Panc1 (cell line): ENCODE data around the gene KLC1. TPM values are rescaled to one million over a fixed set of nuclear protein-coding genes. Genes with fewer than 3 reads are reported as not detected.

Source experiments
- ATAC-seq: fragments of 200-7000 bp; cut with Tn5 transposase; 2 replicates; pipeline ENCODE4 v1.9.1; 2020; ENCODE audit warnings: mild to moderate bottlenecking, moderate library complexity
- BruUV-seq: library from RNA; stranded (reverse); fragments of 400-500 nt; replicated peaks from 2 replicates; lab custom pipeline; 2021; lab: Mats Ljungman, UMichigan
- CTCF ChIA-PET: fragments of 300-600 bp; sonication (Branson Sonifier 250); formaldehyde crosslinking; loops from one replicate; lab custom pipeline; 2022; ENCODE audit warnings: antibody characterized with exemption; lab: Charles Lee
- POLR2A ChIA-PET: fragments of 300-600 bp; sonication (Branson Sonifier 250); formaldehyde crosslinking; loops from one replicate; lab custom pipeline; 2022; ENCODE audit warnings: antibody characterized with exemption; lab: Charles Lee
- DNase-seq: peaks from one replicate; pipeline ENCODE4 v3.0.0-alpha.2; 2010; ENCODE audit warnings: low read depth, low spot score
- H3K27ac ChIP-seq: 2 replicates; pipeline ENCODE4 v1.5.1; 2011; ENCODE audit warnings: mild to moderate bottlenecking, low read length, inconsistent platforms
- H3K27me3 ChIP-seq: fragments of 200-500 bp; sonication (Bioruptor generic); 2 replicates; pipeline ENCODE4 v1.6.0; 2014; ENCODE audit warnings: low read length, inconsistent platforms; ENCODE audit not compliant: control insufficient read depth, insufficient read depth
- H3K36me3 ChIP-seq: fragments of 200-500 bp; sonication (Bioruptor generic); 2 replicates; pipeline ENCODE4 v1.5.1; 2014; ENCODE audit warnings: inconsistent platforms, mild to moderate bottlenecking, low read length, moderate library complexity; ENCODE audit not compliant: control insufficient read depth, insufficient read depth
- H3K4me1 ChIP-seq: 2 replicates; pipeline ENCODE4 v1.5.1; 2011; ENCODE audit warnings: inconsistent platforms, mild to moderate bottlenecking, low read length, moderate library complexity; ENCODE audit not compliant: control insufficient read depth, insufficient read depth
- H3K4me3 ChIP-seq, 2 experiments: 2 replicates each; pipeline ENCODE4 v1.5.1; 2011 to 2012; ENCODE audit warnings: low read depth in 2 of 2, low read length in 2 of 2, mild to moderate bottlenecking in 2 of 2, inconsistent platforms in 1 of 2, moderate library complexity in 1 of 2
- H3K9me3 ChIP-seq: fragments of 200-500 bp; sonication (Bioruptor generic); 2 replicates; pipeline ENCODE4 v1.5.1; 2014; ENCODE audit warnings: low read depth, mild to moderate bottlenecking, inconsistent platforms, low read length, moderate library complexity; ENCODE audit not compliant: control insufficient read depth, insufficient read depth
- POLR2AphosphoS5 ChIP-seq: IDR thresholded peaks from 2 replicates; pipeline ENCODE4 v1.6.1; 2012; ENCODE audit warnings: mild to moderate bottlenecking, low read depth, low read length, moderate library complexity
- SIN3A ChIP-seq: IDR thresholded peaks from 2 replicates; pipeline ENCODE4 v1.6.1; 2012; ENCODE audit warnings: low read depth, mild to moderate bottlenecking, low read length, moderate library complexity, borderline replicate concordance; ENCODE audit not compliant: insufficient read depth
- TCF7L2 ChIP-seq: IDR thresholded peaks from 2 replicates; pipeline ENCODE4 v1.6.1; 2011; ENCODE audit warnings: mild to moderate bottlenecking, low read depth, low read length, inconsistent platforms
- in situ Hi-C: cut with HindIII; loops from 2 replicates; pipeline ENCODE4 v1.10.0; 2016; ENCODE audit warnings: low sequenced_read_pairs, low pct_unique_long_range_greater_than_20kb
- intact Hi-C: fragments of 100-400 bp; cut with micrococcal nuclease; formaldehyde crosslinking; loops from one replicate; pipeline ENCODE4 v1.10.0; 2022; ENCODE audit not compliant: unreplicated experiment
- total RNA-seq: library from RNA; stranded (reverse); gene quantifications from one replicate; pipeline ENCODE4 v1.2.1, GENCODE V29; 2021; ENCODE audit not compliant: unreplicated experiment
- TF ChIP-seq, protein P1 (sequence below), 2 experiments: IDR thresholded peaks; 2 replicates each; pipeline ENCODE4 v1.6.1; 2011 to 2012; ENCODE audit warnings: low read depth in 2 of 2, control low read depth in 1 of 2, low read length in 1 of 2, mild to moderate bottlenecking in 1 of 2, moderate library complexity in 1 of 2; ENCODE audit not compliant: insufficient read depth in 1 of 2
- TF ChIP-seq, protein P2 (sequence below): fragments of 450-650 bp; IDR thresholded peaks from 2 replicates; pipeline ENCODE4 v1.5.1; 2017; ENCODE audit warnings: mild to moderate bottlenecking

Gene KLC1
- total RNA-seq, 1 experiment from 2014 or later: 98.0 TPM

DNA sequence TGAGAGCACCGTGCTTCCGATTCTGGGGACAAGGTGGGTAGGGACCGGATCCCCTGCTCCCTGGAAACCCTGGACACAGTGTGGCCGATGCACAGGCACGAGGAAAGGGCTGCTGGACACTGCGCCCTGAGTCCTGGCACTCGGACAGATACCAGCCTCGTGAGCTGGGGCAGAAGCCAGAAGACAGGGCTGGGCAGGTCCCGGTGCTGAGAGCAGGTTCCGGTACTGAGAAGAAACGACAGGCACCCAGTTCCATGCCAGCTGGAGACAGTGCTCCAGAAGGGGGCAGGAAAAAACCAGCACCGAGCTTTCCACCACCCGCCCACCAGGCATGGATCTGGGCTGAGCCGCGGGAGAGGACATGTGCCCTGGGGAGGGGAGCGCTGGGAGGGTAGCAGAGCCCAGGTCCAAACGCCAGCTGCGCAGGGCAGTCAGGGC lies 79.8 kb downstream of the KLC1 start:
- TF ChIP-seq TCF7L2: no peak
- TF ChIP-seq SIN3A: no peak
- TF ChIP-seq, protein P1, sequence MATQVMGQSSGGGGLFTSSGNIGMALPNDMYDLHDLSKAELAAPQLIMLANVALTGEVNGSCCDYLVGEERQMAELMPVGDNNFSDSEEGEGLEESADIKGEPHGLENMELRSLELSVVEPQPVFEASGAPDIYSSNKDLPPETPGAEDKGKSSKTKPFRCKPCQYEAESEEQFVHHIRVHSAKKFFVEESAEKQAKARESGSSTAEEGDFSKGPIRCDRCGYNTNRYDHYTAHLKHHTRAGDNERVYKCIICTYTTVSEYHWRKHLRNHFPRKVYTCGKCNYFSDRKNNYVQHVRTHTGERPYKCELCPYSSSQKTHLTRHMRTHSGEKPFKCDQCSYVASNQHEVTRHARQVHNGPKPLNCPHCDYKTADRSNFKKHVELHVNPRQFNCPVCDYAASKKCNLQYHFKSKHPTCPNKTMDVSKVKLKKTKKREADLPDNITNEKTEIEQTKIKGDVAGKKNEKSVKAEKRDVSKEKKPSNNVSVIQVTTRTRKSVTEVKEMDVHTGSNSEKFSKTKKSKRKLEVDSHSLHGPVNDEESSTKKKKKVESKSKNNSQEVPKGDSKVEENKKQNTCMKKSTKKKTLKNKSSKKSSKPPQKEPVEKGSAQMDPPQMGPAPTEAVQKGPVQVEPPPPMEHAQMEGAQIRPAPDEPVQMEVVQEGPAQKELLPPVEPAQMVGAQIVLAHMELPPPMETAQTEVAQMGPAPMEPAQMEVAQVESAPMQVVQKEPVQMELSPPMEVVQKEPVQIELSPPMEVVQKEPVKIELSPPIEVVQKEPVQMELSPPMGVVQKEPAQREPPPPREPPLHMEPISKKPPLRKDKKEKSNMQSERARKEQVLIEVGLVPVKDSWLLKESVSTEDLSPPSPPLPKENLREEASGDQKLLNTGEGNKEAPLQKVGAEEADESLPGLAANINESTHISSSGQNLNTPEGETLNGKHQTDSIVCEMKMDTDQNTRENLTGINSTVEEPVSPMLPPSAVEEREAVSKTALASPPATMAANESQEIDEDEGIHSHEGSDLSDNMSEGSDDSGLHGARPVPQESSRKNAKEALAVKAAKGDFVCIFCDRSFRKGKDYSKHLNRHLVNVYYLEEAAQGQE (IDR thresholded peaks at IDR 0.05; ENCODE audit: insufficient read depth in 1 of 2, low read depth in 2 of 2, low read length in 1 of 2): no peak
- TF ChIP-seq POLR2AphosphoS5: no peak
- TF ChIP-seq, protein P2, sequence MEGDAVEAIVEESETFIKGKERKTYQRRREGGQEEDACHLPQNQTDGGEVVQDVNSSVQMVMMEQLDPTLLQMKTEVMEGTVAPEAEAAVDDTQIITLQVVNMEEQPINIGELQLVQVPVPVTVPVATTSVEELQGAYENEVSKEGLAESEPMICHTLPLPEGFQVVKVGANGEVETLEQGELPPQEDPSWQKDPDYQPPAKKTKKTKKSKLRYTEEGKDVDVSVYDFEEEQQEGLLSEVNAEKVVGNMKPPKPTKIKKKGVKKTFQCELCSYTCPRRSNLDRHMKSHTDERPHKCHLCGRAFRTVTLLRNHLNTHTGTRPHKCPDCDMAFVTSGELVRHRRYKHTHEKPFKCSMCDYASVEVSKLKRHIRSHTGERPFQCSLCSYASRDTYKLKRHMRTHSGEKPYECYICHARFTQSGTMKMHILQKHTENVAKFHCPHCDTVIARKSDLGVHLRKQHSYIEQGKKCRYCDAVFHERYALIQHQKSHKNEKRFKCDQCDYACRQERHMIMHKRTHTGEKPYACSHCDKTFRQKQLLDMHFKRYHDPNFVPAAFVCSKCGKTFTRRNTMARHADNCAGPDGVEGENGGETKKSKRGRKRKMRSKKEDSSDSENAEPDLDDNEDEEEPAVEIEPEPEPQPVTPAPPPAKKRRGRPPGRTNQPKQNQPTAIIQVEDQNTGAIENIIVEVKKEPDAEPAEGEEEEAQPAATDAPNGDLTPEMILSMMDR: no peak
- intact Hi-C loops: no loop called here

DNA sequence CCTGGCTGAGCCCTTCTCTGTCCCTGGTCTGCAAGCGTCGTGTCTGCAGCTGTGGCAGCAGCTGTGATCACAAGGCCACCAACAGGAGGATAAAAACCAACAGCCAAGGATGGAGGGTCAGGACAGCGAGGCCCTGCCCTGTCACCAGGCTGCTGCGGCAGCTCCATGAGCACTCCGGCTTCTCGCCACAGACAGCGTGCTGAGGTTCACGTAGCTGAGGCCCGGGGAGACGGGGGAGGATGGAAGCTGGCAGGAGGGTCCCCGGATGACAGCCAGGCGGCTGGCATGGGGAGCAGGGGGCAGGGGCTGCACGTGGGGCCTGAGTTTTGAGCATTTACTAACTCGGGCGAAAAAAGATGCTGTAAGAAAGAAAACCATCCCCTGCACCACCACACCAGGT lies 80.8 kb downstream of the KLC1 start:
- no TSS peak for BruUV-seq
- Histone ChIP-seq H3K9me3 (no peaks in the 10 kb centered on the region), H3K27ac (no peak overlapping the region), H3K27me3 (no peaks in the 10 kb centered on the region), H3K36me3 (no peaks in the 10 kb centered on the region), H3K4me1 (peaks cover 7% of the 10 kb centered on the region; the same call in 1 of the 2 replicates), H3K4me3 (no peak overlapping the region)
- no peak for ATAC-seq
- intact Hi-C loops: no loop called here
- POLR2A ChIA-PET: no interaction called here
- CTCF ChIA-PET: interaction anchor here (0.6 kb wide), 1 partner anchor 136 kb away, joined by 3 read pairs; no protein-coding TSS in a partner anchor
- in situ Hi-C loops: no loop called here
- TF ChIP-seq POLR2AphosphoS5: no peak
- DNase-seq: no peak

More for the DNA sequence above, 79.8 kb downstream of the KLC1 start:
- DNase-seq (no peak), ATAC-seq (no peak)
- in situ Hi-C loops: no loop called here
- POLR2A ChIA-PET: no interaction called here
- Histone ChIP-seq H3K27ac (no peak overlapping the region), H3K4me1 (no peaks in the 10 kb centered on the region), H3K27me3 (no peaks in the 10 kb centered on the region), H3K4me3 (no peak overlapping the region), H3K36me3 (no peaks in the 10 kb centered on the region), H3K9me3 (no peaks in the 10 kb centered on the region)
- BruUV-seq: no TSS peak
- CTCF ChIA-PET: no interaction called here

DNA sequence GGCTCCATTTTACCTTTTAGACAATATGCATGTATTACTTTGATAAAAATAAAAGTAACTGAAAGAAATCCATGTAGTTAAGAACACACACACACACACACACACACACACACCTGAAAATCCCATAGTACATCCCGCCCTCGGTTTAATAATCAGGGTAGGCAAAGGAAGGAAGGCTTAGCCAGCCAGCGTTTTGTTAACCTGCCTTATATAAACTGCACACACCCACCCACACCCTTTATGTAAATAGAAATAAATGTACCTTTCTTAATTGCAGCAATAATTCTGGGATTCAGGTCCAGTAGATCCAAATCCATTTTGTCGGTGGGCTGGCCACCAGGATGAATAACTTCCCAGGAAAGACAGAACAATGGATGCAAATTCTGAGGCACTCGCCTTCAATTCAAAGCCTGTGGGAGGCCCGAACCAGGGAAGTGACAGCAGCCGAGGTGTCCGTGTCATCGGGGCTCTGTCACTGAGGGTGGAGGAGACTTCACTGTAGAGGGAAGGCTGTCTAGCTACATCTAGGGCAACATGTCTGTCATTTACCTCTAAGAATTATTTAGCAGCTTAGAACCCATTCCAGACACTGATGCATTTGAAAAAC lies 81.9 kb downstream of the KLC1 start:
- POLR2A ChIA-PET: interaction anchor here (0.5 kb wide), 1 partner anchor 109 kb away, joined by 4 read pairs; no protein-coding TSS in a partner anchor
- Histone ChIP-seq H3K27me3 (no peaks in the 10 kb centered on the region), H3K4me1 (peaks cover 7% of the 10 kb centered on the region; the same call in 1 of the 2 replicates), H3K9me3 (no peaks in the 10 kb centered on the region), H3K4me3 (no peak overlapping the region), H3K36me3 (no peaks in the 10 kb centered on the region), H3K27ac (no peak overlapping the region)
- DNase-seq (no peak), ATAC-seq (no peak)
- no peak for TF ChIP-seq POLR2AphosphoS5
- no peak for TF ChIP-seq TCF7L2
- TF ChIP-seq, protein P2: no peak
- TF ChIP-seq SIN3A: no peak
- TF ChIP-seq, protein P1 (IDR thresholded peaks at IDR 0.05; ENCODE audit: insufficient read depth in 1 of 2, low read depth in 2 of 2, low read length in 1 of 2): no peak
- intact Hi-C loops: no loop called here
- in situ Hi-C loops: no loop called here
- BruUV-seq: no TSS peak
- CTCF ChIA-PET: no interaction called here
